Esophagus muscularis mucosa (tissue), 4 donors: Measurements from ENCODE around the gene CRB1.

Source experiments
- EP300 ChIP-seq: sonication (generic); formaldehyde crosslinking; IDR thresholded peaks from one replicate; pipeline ENCODE4 v1.6.1; 2017; ENCODE audit warnings: antibody characterized with exemption
- POLR2A ChIP-seq: fragments of 450-650 bp; IDR thresholded peaks from one replicate; pipeline ENCODE4 v1.6.1; 2017; ENCODE audit warnings: antibody characterized with exemption, moderate library complexity, mild to moderate bottlenecking, low read depth
- POLR2AphosphoS5 ChIP-seq, 2 donors: sonication (generic); formaldehyde crosslinking; IDR thresholded peaks; one replicate each; pipeline ENCODE4 v1.6.1; 2017; ENCODE audit warnings: antibody characterized with exemption in 2 of 2
- TF ChIP-seq, protein P1 (sequence below), 3 experiments: fragments of 200-600 bp in 2 of 3; fragments of 450-650 bp in 1 of 3; sonication (generic) in 2 of 3; IDR thresholded peaks; one replicate each; pipeline ENCODE4 v1.5.1; 2017 to 2019; ENCODE audit warnings: antibody characterized with exemption in 3 of 3, mild to moderate bottlenecking in 2 of 3, moderate library complexity in 1 of 3

DNA sequence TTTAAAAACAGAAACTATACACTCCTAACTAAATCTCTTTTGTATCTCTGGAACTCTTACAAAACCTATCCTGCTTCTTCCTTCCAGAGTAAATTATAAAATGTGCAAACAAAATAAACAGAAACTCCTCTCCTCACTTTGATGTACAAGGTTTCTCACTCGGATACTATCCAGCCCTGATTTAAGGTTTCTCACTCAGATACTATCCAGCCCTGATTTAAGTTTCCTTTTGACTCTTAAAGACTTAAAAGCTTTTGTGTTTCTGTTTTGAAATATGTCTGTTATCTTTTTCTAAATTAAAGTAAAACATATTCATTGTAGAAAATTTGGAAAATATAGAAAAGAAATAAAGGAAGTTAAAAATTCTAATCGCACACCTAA, 132.5 kb downstream of the CRB1 start:
- TF ChIP-seq POLR2AphosphoS5 (IDR thresholded peaks at IDR 0.05) (no peak), POLR2A (no peak), EP300 (no peak)
- TF ChIP-seq, protein P1, sequence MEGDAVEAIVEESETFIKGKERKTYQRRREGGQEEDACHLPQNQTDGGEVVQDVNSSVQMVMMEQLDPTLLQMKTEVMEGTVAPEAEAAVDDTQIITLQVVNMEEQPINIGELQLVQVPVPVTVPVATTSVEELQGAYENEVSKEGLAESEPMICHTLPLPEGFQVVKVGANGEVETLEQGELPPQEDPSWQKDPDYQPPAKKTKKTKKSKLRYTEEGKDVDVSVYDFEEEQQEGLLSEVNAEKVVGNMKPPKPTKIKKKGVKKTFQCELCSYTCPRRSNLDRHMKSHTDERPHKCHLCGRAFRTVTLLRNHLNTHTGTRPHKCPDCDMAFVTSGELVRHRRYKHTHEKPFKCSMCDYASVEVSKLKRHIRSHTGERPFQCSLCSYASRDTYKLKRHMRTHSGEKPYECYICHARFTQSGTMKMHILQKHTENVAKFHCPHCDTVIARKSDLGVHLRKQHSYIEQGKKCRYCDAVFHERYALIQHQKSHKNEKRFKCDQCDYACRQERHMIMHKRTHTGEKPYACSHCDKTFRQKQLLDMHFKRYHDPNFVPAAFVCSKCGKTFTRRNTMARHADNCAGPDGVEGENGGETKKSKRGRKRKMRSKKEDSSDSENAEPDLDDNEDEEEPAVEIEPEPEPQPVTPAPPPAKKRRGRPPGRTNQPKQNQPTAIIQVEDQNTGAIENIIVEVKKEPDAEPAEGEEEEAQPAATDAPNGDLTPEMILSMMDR (IDR thresholded peaks at IDR 0.05): no peak
